ENCODE measurements around the gene PRSS53.

Gene PRSS53

GRCh38 chr16:31063495-31063842 is 25.3 kb downstream of the PRSS53 start:
- H3K9ac ChIP-seq = no peak overlapping the region
- H3K27me3 ChIP-seq = no peaks in the 10 kb centered on the region
- H3K36me3 ChIP-seq = peaks cover 40 to 87% (median 73%) of the 10 kb centered on the region in 11 experiments
- no peak overlapping the region for H3K4me3 ChIP-seq
- no peak overlapping the region; a peak in 1 of 22 replicates for H3K27ac ChIP-seq
- no peak for TF ChIP-seq Cebpa-rat (IDR thresholded peaks at IDR 0.05)
- no peaks in the 10 kb centered on the region for H3K9me3 ChIP-seq (replicated peaks in 1 of 11)
- peaks cover 14 to 30% (median 25%) of the 10 kb centered on the region in 10 experiments; a peak in 19 of 20 replicates for H3K4me1 ChIP-seq
- H3K4me2 ChIP-seq = no peak overlapping the region
- H4K20me1 ChIP-seq = peaks cover 0 to 82% (median 67%) of the 10 kb centered on the region in 11 experiments; a peak in 17 of 22 replicates

- Histone ChIP-seq H3K4me3 (no peak overlapping the region), H3K4me2 (no peak overlapping the region), H3K36me3 (peaks cover 46 to 90% (median 81%) of the 10 kb centered on the region in 11 experiments), H3K9me3 (replicated peaks in 1 of 11) (no peaks in the 10 kb centered on the region), H3K27ac (no peak overlapping the region), H3K9ac (no peak overlapping the region), H3K4me1 (peaks cover 14 to 30% (median 25%) of the 10 kb centered on the region in 10 experiments; a peak in 19 of 20 replicates), H4K20me1 (peaks cover 0 to 67% (median 54%) of the 10 kb centered on the region in 11 experiments; a peak in 16 of 22 replicates), H3K27me3 (no peaks in the 10 kb centered on the region)
- no peak for TF ChIP-seq Cebpa-rat (IDR thresholded peaks at IDR 0.05)
Observed at GRCh38 chr16:31061813-31062440, 26.8 kb downstream of the PRSS53 start.

- peaks cover 13 to 27% (median 22%) of the 10 kb centered on the region in 10 experiments; a peak in 19 of 20 replicates for H3K4me1 ChIP-seq
- no peak for TF ChIP-seq Cebpa-rat (IDR thresholded peaks at IDR 0.05)
- no peak overlapping the region for H3K4me3 ChIP-seq
- no peaks in the 10 kb centered on the region for H3K9me3 ChIP-seq (replicated peaks in 1 of 11)
- peaks cover 46 to 90% (median 75%) of the 10 kb centered on the region in 11 experiments for H3K36me3 ChIP-seq
- H3K4me2 ChIP-seq = no peak overlapping the region
- no peak overlapping the region for H3K27ac ChIP-seq
- no peak overlapping the region for H3K9ac ChIP-seq
- no peaks in the 10 kb centered on the region for H3K27me3 ChIP-seq
- peaks cover 0 to 60% (median 47%) of the 10 kb centered on the region in 11 experiments; a peak in 16 of 22 replicates for H4K20me1 ChIP-seq
Observed at GRCh38 chr16:31061126-31061812, 27.5 kb downstream of the PRSS53 start.

- peaks cover 0 to 8% (median under 1%) of the 10 kb centered on the region in 11 experiments; a peak in 6 of 22 replicates for H4K20me1 ChIP-seq
- peaks cover 0 to 27% (median 8%) of the 10 kb centered on the region in 10 experiments; a peak in 13 of 20 replicates for H3K4me1 ChIP-seq
- peaks cover 12 to 43% (median 32%) of the 10 kb centered on the region in 11 experiments for H3K36me3 ChIP-seq
- no peaks in the 10 kb centered on the region for H3K27me3 ChIP-seq
- TF ChIP-seq Cebpa-rat (IDR thresholded peaks at IDR 0.05) = no peak
- no peaks in the 10 kb centered on the region for H3K9me3 ChIP-seq (replicated peaks in 1 of 11)
- no peak overlapping the region for H3K9ac ChIP-seq
- no peak overlapping the region for H3K27ac ChIP-seq
- H3K4me2 ChIP-seq = no peak overlapping the region
- H3K4me3 ChIP-seq = no peak overlapping the region
Observed at GRCh38 chr16:31055613-31056012, 33.1 kb downstream of the PRSS53 start.

- no peak overlapping the region for H3K4me3 ChIP-seq
- peaks cover 0 to 10% (median 0%) of the 10 kb centered on the region in 11 experiments; a peak in 3 of 22 replicates for H3K36me3 ChIP-seq
- peak overlapping the region in 5 of 11 experiments; percentile 58 to 78 (median 66); a peak in 10 of 22 replicates for H3K4me2 ChIP-seq
- TF ChIP-seq Cebpa-rat (IDR thresholded peaks at IDR 0.05) = no peak
- H3K9me3 ChIP-seq (replicated peaks in 1 of 11) = no peaks in the 10 kb centered on the region
- H3K4me1 ChIP-seq = peaks cover 0 to 51% (median 12%) of the 10 kb centered on the region in 10 experiments; a peak in 13 of 20 replicates
- H3K9ac ChIP-seq = peak overlapping the region in 2 of 11 experiments; percentile 32 to 43; a peak in 2 of 22 replicates
- no peaks in the 10 kb centered on the region for H3K27me3 ChIP-seq
- H4K20me1 ChIP-seq = no peaks in the 10 kb centered on the region
- peak overlapping the region in 4 of 11 experiments; percentile 42 to 61 (median 58); a peak in 8 of 22 replicates for H3K27ac ChIP-seq
Observed at GRCh38 chr16:31052114-31052513, 36.6 kb downstream of the PRSS53 start.

GRCh38 chr16:31050280-31051030 is 38.3 kb downstream of the PRSS53 start:
- no peak overlapping the region for H3K4me3 ChIP-seq
- no peaks in the 10 kb centered on the region for H3K9me3 ChIP-seq (replicated peaks in 1 of 11)
- no peaks in the 10 kb centered on the region for H4K20me1 ChIP-seq
- no peak for TF ChIP-seq Cebpa-rat (IDR thresholded peaks at IDR 0.05)
- H3K9ac ChIP-seq = no peak overlapping the region
- H3K27me3 ChIP-seq = no peaks in the 10 kb centered on the region
- no peak overlapping the region for H3K27ac ChIP-seq
- H3K4me2 ChIP-seq = no peak overlapping the region
- no peaks in the 10 kb centered on the region; a peak in 1 of 22 replicates for H3K36me3 ChIP-seq
- H3K4me1 ChIP-seq = peaks cover 0 to 51% (median 12%) of the 10 kb centered on the region in 10 experiments; a peak in 13 of 20 replicates

- no peak overlapping the region for H3K4me2 ChIP-seq
- no peak for TF ChIP-seq Cebpa-rat (IDR thresholded peaks at IDR 0.05)
- H3K27ac ChIP-seq = no peak overlapping the region
- H3K36me3 ChIP-seq = peaks cover 37 to 57% (median 46%) of the 10 kb centered on the region in 11 experiments
- no peaks in the 10 kb centered on the region for H3K9me3 ChIP-seq (replicated peaks in 1 of 11)
- no peaks in the 10 kb centered on the region for H3K27me3 ChIP-seq
- H3K4me1 ChIP-seq = peaks cover 0 to 21% (median 3%) of the 10 kb centered on the region in 10 experiments; a peak in 10 of 20 replicates
- peaks cover 0 to 30% (median 0%) of the 10 kb centered on the region in 11 experiments; a peak in 8 of 22 replicates for H4K20me1 ChIP-seq
- H3K4me3 ChIP-seq = no peak overlapping the region
- no peak overlapping the region for H3K9ac ChIP-seq
Observed at GRCh38 chr16:31043898-31044481, 44.8 kb downstream of the PRSS53 start.

- H3K36me3 ChIP-seq = peaks cover 43 to 63% (median 53%) of the 10 kb centered on the region in 11 experiments
- no peak overlapping the region for H3K9ac ChIP-seq
- H3K4me1 ChIP-seq = peaks cover 0 to 14% (median under 1%) of the 10 kb centered on the region in 10 experiments; a peak in 10 of 20 replicates
- no peak overlapping the region for H3K4me2 ChIP-seq
- H3K27me3 ChIP-seq = no peaks in the 10 kb centered on the region
- no peak overlapping the region for H3K4me3 ChIP-seq
- TF ChIP-seq Cebpa-rat (IDR thresholded peaks at IDR 0.05) = no peak
- no peaks in the 10 kb centered on the region for H3K9me3 ChIP-seq (replicated peaks in 1 of 11)
- peaks cover 0 to 36% (median 0%) of the 10 kb centered on the region in 11 experiments; a peak in 8 of 22 replicates for H4K20me1 ChIP-seq
- no peak overlapping the region for H3K27ac ChIP-seq
Observed at GRCh38 chr16:31043352-31043751, 45.4 kb downstream of the PRSS53 start.
